ENCODE measurements around the gene ARMC2. TPM values are rescaled to one million over a fixed set of nuclear protein-coding genes. Genes with fewer than 3 reads are reported as not detected.

ARMC2 gene
- total RNA-seq, 1 donor from 2014 or later, result 5.2 TPM

GRCh38 chr6:108921547-108922361 lies 73.5 kb downstream of the ARMC2 start:
- Histone ChIP-seq H2AFZ (ENCODE audit: low read depth, low read length) (no peak overlapping the region), H3K36me3 (ENCODE audit: insufficient read depth, low read length) (no peaks in the 10 kb centered on the region), H3K79me2 (ENCODE audit: insufficient read depth, low read length) (no peaks in the 10 kb centered on the region), H3K27me3 (ENCODE audit: insufficient read depth, low read length) (no peaks in the 10 kb centered on the region), H3K27ac (ENCODE audit: low read depth, low read length) (no peak overlapping the region), H4K20me1 (ENCODE audit: insufficient read depth, low read length) (no peaks in the 10 kb centered on the region), H3K9ac (ENCODE audit: low read length) (no peak overlapping the region), H3K4me2 (ENCODE audit: low read length) (no peak overlapping the region), H3K4me3 (ENCODE audit: insufficient read depth, low read depth, low read length) (no peak overlapping the region), H3K9me3 (ENCODE audit: insufficient read depth, low read depth, low read length) (no peaks in the 10 kb centered on the region), H3K4me1 (ENCODE audit: insufficient read depth, low read length) (no peaks in the 10 kb centered on the region)
- Mint-ChIP-seq H3K36me3 (ENCODE audit: low read depth, unreplicated experiment) (peaks cover 2% of the 10 kb centered on the region), H3K4me1 (ENCODE audit: low read depth, unreplicated experiment) (no peaks in the 10 kb centered on the region), H3K9me3 (ENCODE audit: unreplicated experiment) (peaks cover 3% of the 10 kb centered on the region), H3K27ac (ENCODE audit: unreplicated experiment) (no peak overlapping the region), H3K27me3 (ENCODE audit: low read depth, unreplicated experiment) (no peaks in the 10 kb centered on the region), H3K4me3 (ENCODE audit: unreplicated experiment) (no peak overlapping the region)
- TF ChIP-seq EZH2 (IDR thresholded peaks at IDR 0.05; ENCODE audit: insufficient read depth, low read length) (no peak), CTCF (IDR thresholded peaks at IDR 0.05; ENCODE audit: insufficient read depth, low read depth, low read length) (no peak)
- peak; percentile 90 for DNase-seq (ENCODE audit: low read depth)
- no peak for FAIRE-seq

DNA sequence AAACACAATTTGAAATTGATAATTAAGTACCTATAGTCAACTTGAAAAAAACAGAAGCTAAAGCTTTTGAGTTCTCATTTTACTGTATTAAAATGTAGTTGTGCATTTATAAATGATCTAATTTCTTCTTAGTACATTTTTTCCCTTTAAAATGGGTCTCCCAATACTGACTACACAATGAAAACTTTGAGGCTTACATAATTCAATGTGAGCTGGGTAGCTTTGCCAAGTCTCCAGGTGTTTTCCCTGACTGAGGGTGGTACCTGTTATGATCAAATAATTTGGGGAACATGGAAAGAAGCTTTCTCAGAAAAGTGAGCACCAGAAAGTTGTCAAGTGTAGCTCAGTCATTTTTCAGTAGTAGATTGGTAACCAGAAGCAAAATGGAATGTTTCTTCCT lies 74.3 kb downstream of the ARMC2 start:
- H3K4me3 ChIP-seq (ENCODE audit: insufficient read depth, low read depth, low read length), result no peak overlapping the region
- DNase-seq (ENCODE audit: low read depth) (no peak), FAIRE-seq (no peak)
- Mint-ChIP-seq H3K36me3 (ENCODE audit: low read depth, unreplicated experiment) (peaks cover 2% of the 10 kb centered on the region), H3K27ac (ENCODE audit: unreplicated experiment) (no peak overlapping the region), H3K9me3 (ENCODE audit: unreplicated experiment) (peaks cover 3% of the 10 kb centered on the region), H3K4me3 (ENCODE audit: unreplicated experiment) (no peak overlapping the region), H3K4me1 (ENCODE audit: low read depth, unreplicated experiment) (no peaks in the 10 kb centered on the region), H3K27me3 (ENCODE audit: low read depth, unreplicated experiment) (no peaks in the 10 kb centered on the region)
- H3K9ac ChIP-seq (ENCODE audit: low read length), result no peak overlapping the region
- H3K4me1 ChIP-seq (ENCODE audit: insufficient read depth, low read length), result no peaks in the 10 kb centered on the region
- no peaks in the 10 kb centered on the region for H3K36me3 ChIP-seq (ENCODE audit: insufficient read depth, low read length)
- no peaks in the 10 kb centered on the region for H3K79me2 ChIP-seq (ENCODE audit: insufficient read depth, low read length)
- no peaks in the 10 kb centered on the region for H3K9me3 ChIP-seq (ENCODE audit: insufficient read depth, low read depth, low read length)
- no peak overlapping the region for H2AFZ ChIP-seq (ENCODE audit: low read depth, low read length)
- TF ChIP-seq EZH2 (IDR thresholded peaks at IDR 0.05; ENCODE audit: insufficient read depth, low read length), result no peak
- no peak for TF ChIP-seq CTCF (IDR thresholded peaks at IDR 0.05; ENCODE audit: insufficient read depth, low read depth, low read length)
- H3K27ac ChIP-seq (ENCODE audit: low read depth, low read length), result no peak overlapping the region
- H3K4me2 ChIP-seq (ENCODE audit: low read length), result no peak overlapping the region
- no peaks in the 10 kb centered on the region for H3K27me3 ChIP-seq (ENCODE audit: insufficient read depth, low read length)
- H4K20me1 ChIP-seq (ENCODE audit: insufficient read depth, low read length), result no peaks in the 10 kb centered on the region

GRCh38 chr6:108927927-108928326 lies 79.7 kb downstream of the ARMC2 start:
- Mint-ChIP-seq H3K27ac (ENCODE audit: unreplicated experiment) (no peak overlapping the region), H3K4me3 (ENCODE audit: unreplicated experiment) (no peak overlapping the region), H3K9me3 (ENCODE audit: unreplicated experiment) (peaks cover 3% of the 10 kb centered on the region), H3K36me3 (ENCODE audit: low read depth, unreplicated experiment) (no peaks in the 10 kb centered on the region), H3K4me1 (ENCODE audit: low read depth, unreplicated experiment) (no peaks in the 10 kb centered on the region), H3K27me3 (ENCODE audit: low read depth, unreplicated experiment) (no peaks in the 10 kb centered on the region)
- TF ChIP-seq EZH2 (IDR thresholded peaks at IDR 0.05; ENCODE audit: insufficient read depth, low read length), result no peak
- TF ChIP-seq CTCF (IDR thresholded peaks at IDR 0.05; ENCODE audit: insufficient read depth, low read depth, low read length), result no peak
- no peak overlapping the region for H3K4me2 ChIP-seq (ENCODE audit: low read length)
- FAIRE-seq (no peak), DNase-seq (ENCODE audit: low read depth) (no peak)
- H3K4me3 ChIP-seq (ENCODE audit: insufficient read depth, low read depth, low read length), result no peak overlapping the region
- H2AFZ ChIP-seq (ENCODE audit: low read depth, low read length), result no peak overlapping the region
- no peaks in the 10 kb centered on the region for H3K27me3 ChIP-seq (ENCODE audit: insufficient read depth, low read length)
- no peaks in the 10 kb centered on the region for H3K79me2 ChIP-seq (ENCODE audit: insufficient read depth, low read length)
- H3K36me3 ChIP-seq (ENCODE audit: insufficient read depth, low read length), result no peaks in the 10 kb centered on the region
- no peaks in the 10 kb centered on the region for H3K9me3 ChIP-seq (ENCODE audit: insufficient read depth, low read depth, low read length)
- no peak overlapping the region for H3K9ac ChIP-seq (ENCODE audit: low read length)
- no peaks in the 10 kb centered on the region for H4K20me1 ChIP-seq (ENCODE audit: insufficient read depth, low read length)
- no peaks in the 10 kb centered on the region for H3K4me1 ChIP-seq (ENCODE audit: insufficient read depth, low read length)
- H3K27ac ChIP-seq (ENCODE audit: low read depth, low read length), result no peak overlapping the region
